Brain microvascular endothelial cell (primary cell): Measurements from ENCODE around the gene HAL.

Experiments
- DNase-seq: peaks from one replicate; pipeline ENCODE4 v3.0.0-alpha.2; 2020
- H3K27ac ChIP-seq: fragments of 250-450 bp; sonication (Bioruptor Pico); 2 replicates; pipeline ENCODE4 v1.5.1; 2020; ENCODE audit warnings: mild to moderate bottlenecking, moderate library complexity
- H3K27me3 ChIP-seq: fragments of 250-450 bp; sonication (Bioruptor Pico); replicated peaks from 2 replicates; pipeline ENCODE4 v1.5.1; 2020; ENCODE audit warnings: mild to moderate bottlenecking
- H3K36me3 ChIP-seq: fragments of 250-450 bp; sonication (Bioruptor Pico); replicated peaks from 2 replicates; pipeline ENCODE4 v1.5.1; 2020; ENCODE audit warnings: mild to moderate bottlenecking
- H3K4me3 ChIP-seq: 2 replicates; pipeline ENCODE4 v1.5.1; 2011; ENCODE audit warnings: low read depth, mild to moderate bottlenecking, control low read depth, low read length, moderate library complexity
- in situ Hi-C: cut with HindIII; loops from 2 replicates; pipeline ENCODE4 v1.10.0; 2017; ENCODE audit warnings: low sequenced_read_pairs, low pct_ligation_motif_present
- TF ChIP-seq, protein P1 (sequence below): IDR thresholded peaks from 2 replicates; pipeline ENCODE4 v1.5.1; 2011; ENCODE audit warnings: low read depth, mild to moderate bottlenecking, moderate library complexity, low read length, control low read depth, inconsistent platforms; ENCODE audit errors: missing control alignments

The HAL gene

DNA sequence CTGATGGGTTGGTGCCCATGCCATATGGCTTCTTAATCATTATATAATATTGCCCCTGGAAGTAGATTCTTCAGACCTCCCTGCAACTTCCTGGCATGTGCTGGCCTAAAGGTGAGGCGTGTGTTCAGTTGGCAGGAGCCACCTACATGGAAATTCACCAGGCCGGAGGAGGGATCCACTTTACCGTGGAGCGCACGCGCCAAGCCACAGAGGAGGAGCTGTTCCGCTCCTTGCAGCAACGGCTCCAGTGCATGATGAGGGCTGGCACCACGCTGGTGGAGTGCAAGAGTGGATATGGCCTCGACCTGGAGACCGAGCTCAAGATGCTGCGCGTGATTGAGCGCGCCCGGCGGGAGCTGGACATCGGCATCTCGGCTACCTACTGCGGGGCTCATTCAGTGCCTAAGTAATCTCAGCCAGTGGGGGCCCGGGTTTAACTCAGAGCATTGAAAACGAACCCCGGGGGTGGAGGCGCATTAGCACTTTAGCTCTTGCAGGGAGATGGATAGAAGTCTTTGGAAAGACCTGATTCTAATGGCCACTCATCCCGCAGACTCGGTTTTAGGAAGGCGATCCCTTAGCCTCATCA, 39.5 kb downstream of the HAL start:
- in situ Hi-C loops: no loop called here
- H3K4me3 ChIP-seq: no peak overlapping the region

GRCh38 chr12:95955549-95956159, 40.5 kb downstream of the HAL start:
- DNase-seq: no peak
- H3K4me3 ChIP-seq: no peak overlapping the region
- in situ Hi-C loops: no loop called here
- H3K27ac ChIP-seq: no peak overlapping the region
- peaks cover 5% of the 10 kb centered on the region for H3K27me3 ChIP-seq
- TF ChIP-seq, protein P1, sequence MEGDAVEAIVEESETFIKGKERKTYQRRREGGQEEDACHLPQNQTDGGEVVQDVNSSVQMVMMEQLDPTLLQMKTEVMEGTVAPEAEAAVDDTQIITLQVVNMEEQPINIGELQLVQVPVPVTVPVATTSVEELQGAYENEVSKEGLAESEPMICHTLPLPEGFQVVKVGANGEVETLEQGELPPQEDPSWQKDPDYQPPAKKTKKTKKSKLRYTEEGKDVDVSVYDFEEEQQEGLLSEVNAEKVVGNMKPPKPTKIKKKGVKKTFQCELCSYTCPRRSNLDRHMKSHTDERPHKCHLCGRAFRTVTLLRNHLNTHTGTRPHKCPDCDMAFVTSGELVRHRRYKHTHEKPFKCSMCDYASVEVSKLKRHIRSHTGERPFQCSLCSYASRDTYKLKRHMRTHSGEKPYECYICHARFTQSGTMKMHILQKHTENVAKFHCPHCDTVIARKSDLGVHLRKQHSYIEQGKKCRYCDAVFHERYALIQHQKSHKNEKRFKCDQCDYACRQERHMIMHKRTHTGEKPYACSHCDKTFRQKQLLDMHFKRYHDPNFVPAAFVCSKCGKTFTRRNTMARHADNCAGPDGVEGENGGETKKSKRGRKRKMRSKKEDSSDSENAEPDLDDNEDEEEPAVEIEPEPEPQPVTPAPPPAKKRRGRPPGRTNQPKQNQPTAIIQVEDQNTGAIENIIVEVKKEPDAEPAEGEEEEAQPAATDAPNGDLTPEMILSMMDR: no peak
- H3K36me3 ChIP-seq: no peaks in the 10 kb centered on the region

More for the DNA sequence above, 39.5 kb downstream of the HAL start:
- TF ChIP-seq, protein P1: no peak
- Histone ChIP-seq H3K36me3 (no peaks in the 10 kb centered on the region), H3K27ac (no peak overlapping the region), H3K27me3 (peaks cover 5% of the 10 kb centered on the region)
- no peak for DNase-seq

DNA sequence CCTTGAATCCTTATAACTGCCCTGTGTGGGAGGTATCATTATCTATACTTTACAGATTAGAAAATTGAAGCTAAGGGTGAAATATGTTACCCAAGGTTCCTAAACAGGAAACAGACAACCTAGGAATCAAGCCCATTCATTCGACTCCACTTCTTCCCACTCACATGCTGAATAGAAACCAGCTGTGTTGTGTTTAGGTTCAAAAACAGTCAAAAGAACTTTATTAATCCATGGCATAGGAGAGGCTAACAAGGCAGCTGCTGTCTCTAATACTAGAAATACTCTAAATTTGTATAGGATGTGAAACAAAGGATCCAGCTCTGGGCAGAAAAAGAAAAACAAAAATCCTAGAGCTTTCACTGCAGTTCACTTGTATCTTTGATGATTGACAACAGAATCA, 43.1 kb downstream of the HAL start:
- no peak overlapping the region for H3K27ac ChIP-seq
- in situ Hi-C loops: no loop called here
- H3K36me3 ChIP-seq: no peaks in the 10 kb centered on the region
- H3K27me3 ChIP-seq: peaks cover 9% of the 10 kb centered on the region
- H3K4me3 ChIP-seq: no peak overlapping the region
- no peak for DNase-seq
- TF ChIP-seq, protein P1: no peak

GRCh38 chr12:95951515-95951914, 44.6 kb downstream of the HAL start:
- in situ Hi-C loops: no loop called here

GRCh38 chr12:95949477-95950206, 46.5 kb downstream of the HAL start:
- peaks cover 14% of the 10 kb centered on the region for H3K27me3 ChIP-seq
- H3K4me3 ChIP-seq: no peak overlapping the region
- H3K36me3 ChIP-seq: no peaks in the 10 kb centered on the region
- TF ChIP-seq, protein P1: no peak
- no peak overlapping the region for H3K27ac ChIP-seq
- in situ Hi-C loops: no loop called here
- no peak for DNase-seq

More at GRCh38 chr12:95951515-95951914, 44.6 kb downstream of the HAL start:
- no peak overlapping the region for H3K4me3 ChIP-seq
- H3K27me3 ChIP-seq: peaks cover 9% of the 10 kb centered on the region
- TF ChIP-seq, protein P1: no peak
- H3K36me3 ChIP-seq: no peaks in the 10 kb centered on the region
- no peak overlapping the region for H3K27ac ChIP-seq
- no peak for DNase-seq
